A673 (cell line): ENCODE results near the gene PRKAG2. TPM values are rescaled to one million over a fixed set of nuclear protein-coding genes. Genes with fewer than 3 reads are reported as not detected.

ENCODE experiments used
- BruUV-seq: library from RNA; stranded (reverse); fragments of 400-500 nt; replicated peaks from 2 replicates; lab custom pipeline; 2021; lab: Mats Ljungman, UMichigan
- CTCF ChIA-PET: fragments of 300-600 bp; sonication (Branson Sonifier 250); formaldehyde crosslinking; loops from one replicate; lab custom pipeline; 2022; ENCODE audit warnings: antibody characterized with exemption; lab: Charles Lee
- POLR2A ChIA-PET: fragments of 300-600 bp; sonication (Branson Sonifier 250); formaldehyde crosslinking; loops from one replicate; lab custom pipeline; 2022; ENCODE audit warnings: antibody characterized with exemption; ENCODE audit not compliant: low non-redundant PET; lab: Charles Lee
- DNase-seq: peaks from one replicate; pipeline ENCODE4 v3.0.0-alpha.2; 2015; ENCODE audit warnings: low spot score
- H3K27ac ChIP-seq: fragments of 200-600 bp; sonication (generic); 2 replicates; pipeline ENCODE4 v1.5.1; 2016; ENCODE audit warnings: mixed run types, low read depth, mild to moderate bottlenecking, mixed read lengths, antibody characterized with exemption, low read length; ENCODE audit not compliant: poor library complexity, severe bottlenecking
- H3K27me3 ChIP-seq: fragments of 200-600 bp; sonication (generic); replicated peaks from 2 replicates; pipeline ENCODE4 v1.6.1; 2017; ENCODE audit warnings: mixed run types, low read depth, mild to moderate bottlenecking, mixed read lengths, antibody characterized with exemption, low read length; ENCODE audit not compliant: insufficient read depth, poor library complexity
- H3K36me3 ChIP-seq: fragments of 200-600 bp; sonication (generic); 2 replicates; pipeline ENCODE4 v1.6.1; 2016; ENCODE audit warnings: mixed run types, mild to moderate bottlenecking, mixed read lengths, antibody characterized with exemption, low read length; ENCODE audit not compliant: insufficient read depth, poor library complexity, severe bottlenecking
- H3K4me1 ChIP-seq: fragments of 200-600 bp; sonication (generic); 2 replicates; pipeline ENCODE4 v1.6.1; 2017; ENCODE audit warnings: mixed run types, mild to moderate bottlenecking, mixed read lengths, antibody characterized with exemption, low read length; ENCODE audit not compliant: insufficient read depth, poor library complexity, severe bottlenecking
- H3K4me3 ChIP-seq: fragments of 200-600 bp; sonication (generic); 2 replicates; pipeline ENCODE4 v1.5.1; 2016; ENCODE audit warnings: low read depth, mixed run types, mild to moderate bottlenecking, mixed read lengths, low read length; ENCODE audit not compliant: poor library complexity, severe bottlenecking
- H3K9me3 ChIP-seq: fragments of 200-600 bp; sonication (generic); 2 replicates; pipeline ENCODE4 v1.6.1; 2016; ENCODE audit warnings: mixed run types, low read depth, mild to moderate bottlenecking, mixed read lengths, antibody characterized with exemption, low read length; ENCODE audit not compliant: poor library complexity, severe bottlenecking
- CTCF ChIP-seq: fragments of 300-800, 200-600 bp; sonication (generic); conservative IDR thresholded peaks from 2 replicates; pipeline ENCODE4 v1.5.1; 2017; ENCODE audit warnings: low read depth, mild to moderate bottlenecking, antibody characterized with exemption, low read length, moderate library complexity, mixed read lengths
- EZH2 ChIP-seq: fragments of 200-600 bp; sonication (generic); IDR thresholded peaks from 2 replicates; pipeline ENCODE4 v1.6.1; 2017; ENCODE audit warnings: borderline replicate concordance, low read depth, mild to moderate bottlenecking, mixed read lengths, antibody characterized with exemption, low read length; ENCODE audit not compliant: poor library complexity, severe bottlenecking
- intact Hi-C: fragments of 100-400 bp; cut with micrococcal nuclease; formaldehyde crosslinking; loops from one replicate; pipeline ENCODE4 v1.10.0; 2022; ENCODE audit not compliant: unreplicated experiment
- total RNA-seq: library from RNA; stranded (reverse); gene quantifications from 2 replicates; pipeline ENCODE4 v1.2.3, GENCODE V29; 2021

PRKAG2 gene
- total RNA-seq, 1 experiment from 2014 or later, result 11.6 TPM

- BruUV-seq, result no TSS peak
- no peaks in the 10 kb centered on the region for H3K27me3 ChIP-seq
- no peak overlapping the region for H3K4me3 ChIP-seq
- CTCF ChIA-PET, result no interaction called here
- no peak overlapping the region for H3K27ac ChIP-seq
- POLR2A ChIA-PET, result no interaction called here
- peaks cover 4% of the 10 kb centered on the region for H3K9me3 ChIP-seq
- H3K36me3 ChIP-seq, result no peaks in the 10 kb centered on the region
- intact Hi-C loops, result no loop called here
- no peak for DNase-seq
- peaks cover 7% of the 10 kb centered on the region for H3K4me1 ChIP-seq
- no peak for TF ChIP-seq CTCF
- TF ChIP-seq EZH2, result no peak
These were observed 138.0 kb downstream of the PRKAG2 start for GRCh38 chr7:151738925-151739324.

GRCh38 chr7:151736403-151736909 lies 140.5 kb downstream of the PRKAG2 start:
- H3K4me1 ChIP-seq, result peaks cover 11% of the 10 kb centered on the region
- BruUV-seq, result no TSS peak
- H3K27me3 ChIP-seq, result no peaks in the 10 kb centered on the region
- ChIA-PET CTCF (interaction anchor here (0.6 to 1.2 kb wide), 3 partner anchors 18 to 405 kb away, joined by 3 to 6 read pairs (median 3); no protein-coding TSS in a partner anchor), POLR2A (interaction anchor here (0.5 kb wide), 1 partner anchor 34 kb away, joined by 3 read pairs; no protein-coding TSS in a partner anchor)
- H3K36me3 ChIP-seq, result no peaks in the 10 kb centered on the region
- intact Hi-C loops, result no loop called here
- TF ChIP-seq CTCF, result peak; percentile 39; the same call in 1 of the 2 replicates
- TF ChIP-seq EZH2, result no peak
- no peak overlapping the region for H3K27ac ChIP-seq
- peak; percentile 77 for DNase-seq
- H3K9me3 ChIP-seq, result peaks cover 4% of the 10 kb centered on the region
- no peak overlapping the region for H3K4me3 ChIP-seq

- peaks cover 4% of the 10 kb centered on the region for H3K9me3 ChIP-seq
- ChIA-PET CTCF (interaction anchor here (1.2 kb wide), 1 partner anchor 18 kb away, joined by 3 read pairs; no protein-coding TSS in a partner anchor), POLR2A (no interaction called here)
- H3K4me1 ChIP-seq, result peaks cover 17% of the 10 kb centered on the region
- DNase-seq, result no peak
- no TSS peak for BruUV-seq
- no peak overlapping the region for H3K27ac ChIP-seq
- no peak overlapping the region for H3K4me3 ChIP-seq
- no peaks in the 10 kb centered on the region for H3K36me3 ChIP-seq
- TF ChIP-seq CTCF, result no peak
- TF ChIP-seq EZH2, result no peak
- intact Hi-C loops, result no loop called here
- no peaks in the 10 kb centered on the region for H3K27me3 ChIP-seq
These were observed 141.0 kb downstream of the PRKAG2 start for GRCh38 chr7:151735851-151736402.
